Stimulated activated CD4-positive, alpha-beta T cell treated with anti-CD3 and anti-CD28 coated beads, Interleukin-4, amount 100 ng/mL, for 1 hour (primary cell): ENCODE measurements around the gene CDK7.

Experiments
- DNase-seq: peaks from one replicate; pipeline ENCODE4 v3.0.0-alpha.2; 2020

CDK7 gene

GRCh38 chr5:69295088-69295754 lies 60.5 kb downstream of the CDK7 start:
- no peak for DNase-seq

GRCh38 chr5:69299625-69300024 lies 64.9 kb downstream of the CDK7 start:
- DNase-seq, result no peak

DNA sequence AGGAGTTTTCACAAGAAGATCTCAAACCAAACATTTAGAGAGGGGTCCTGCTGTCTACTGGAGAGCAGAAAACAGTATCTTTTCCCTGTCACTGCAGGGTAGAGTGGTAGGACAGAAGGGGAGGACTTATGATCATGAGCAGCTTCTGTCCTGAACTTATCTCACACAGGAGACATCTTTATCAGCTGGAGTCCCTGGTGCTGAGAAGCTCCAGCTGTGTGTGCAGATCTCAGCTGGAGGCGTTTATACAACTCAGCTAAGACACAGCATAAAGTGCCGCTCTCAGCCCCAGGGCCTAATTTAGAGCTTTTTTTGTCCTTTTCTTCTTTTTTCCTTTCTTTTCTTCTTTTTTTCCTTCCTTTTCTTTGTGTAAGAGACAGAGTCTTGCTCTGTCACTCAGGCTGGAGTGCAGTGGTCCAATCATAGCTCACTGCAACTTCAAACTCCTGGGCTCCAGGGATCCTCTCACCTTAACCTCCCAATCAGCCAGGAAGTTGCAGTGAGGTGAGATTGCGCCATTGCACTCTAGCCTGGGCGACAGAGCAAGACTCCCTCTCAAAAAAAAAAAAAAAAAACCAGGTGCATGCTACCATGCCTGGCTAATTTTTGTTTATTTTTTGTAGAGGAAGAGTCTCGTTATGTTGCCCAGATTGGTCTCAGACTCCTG lies 66.0 kb downstream of the CDK7 start:
- no peak for DNase-seq

GRCh38 chr5:69305512-69305911 lies 70.8 kb downstream of the CDK7 start:
- DNase-seq, result no peak

GRCh38 chr5:69308046-69308553 lies 73.4 kb downstream of the CDK7 start:
- DNase-seq, result no peak

DNA sequence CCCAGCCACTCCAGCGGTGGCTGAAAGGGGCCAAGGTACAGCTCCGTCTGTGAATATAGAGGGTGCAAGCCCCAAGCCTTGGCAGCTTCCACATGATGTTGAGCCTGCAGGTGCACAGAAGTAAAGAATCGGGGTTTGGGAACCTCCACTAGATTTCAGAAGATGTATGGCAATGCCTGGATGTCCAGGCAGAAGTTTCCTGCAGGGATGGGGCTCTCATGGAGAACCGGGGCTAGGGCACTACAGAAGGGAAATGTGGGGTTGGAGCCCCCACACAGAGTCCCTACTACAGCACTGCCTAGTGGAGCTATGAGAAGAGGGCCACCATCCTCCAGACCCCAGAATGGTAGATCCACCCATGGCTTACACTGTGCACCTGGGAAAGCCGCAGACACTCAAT lies 74.7 kb downstream of the CDK7 start:
- DNase-seq, result no peak

- no peak for DNase-seq
These were observed 77.9 kb downstream of the CDK7 start for GRCh38 chr5:69312459-69313160.

- no peak for DNase-seq
These were observed 78.7 kb downstream of the CDK7 start for GRCh38 chr5:69313428-69313827.

- no peak for DNase-seq
These were observed 81.3 kb downstream of the CDK7 start for GRCh38 chr5:69315972-69316371.

DNA sequence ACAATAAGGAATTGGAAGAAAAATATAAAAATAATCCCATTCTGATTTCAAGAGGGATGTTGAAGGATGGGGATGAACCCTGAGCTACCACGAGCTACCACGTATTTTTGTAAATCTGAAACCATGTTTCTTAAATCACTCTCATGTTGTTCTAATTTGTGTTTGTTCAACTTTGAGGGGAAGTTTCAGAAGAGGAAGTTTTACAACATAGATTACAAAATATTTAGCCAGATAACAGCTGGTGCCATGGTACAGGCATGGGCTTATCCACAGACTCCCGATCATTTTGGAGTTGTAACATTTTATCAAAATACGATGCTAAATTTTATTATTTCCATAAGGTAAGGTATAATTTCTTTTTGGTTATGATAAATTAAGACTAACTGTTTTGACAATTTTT lies 82.7 kb downstream of the CDK7 start:
- DNase-seq, result no peak

DNA sequence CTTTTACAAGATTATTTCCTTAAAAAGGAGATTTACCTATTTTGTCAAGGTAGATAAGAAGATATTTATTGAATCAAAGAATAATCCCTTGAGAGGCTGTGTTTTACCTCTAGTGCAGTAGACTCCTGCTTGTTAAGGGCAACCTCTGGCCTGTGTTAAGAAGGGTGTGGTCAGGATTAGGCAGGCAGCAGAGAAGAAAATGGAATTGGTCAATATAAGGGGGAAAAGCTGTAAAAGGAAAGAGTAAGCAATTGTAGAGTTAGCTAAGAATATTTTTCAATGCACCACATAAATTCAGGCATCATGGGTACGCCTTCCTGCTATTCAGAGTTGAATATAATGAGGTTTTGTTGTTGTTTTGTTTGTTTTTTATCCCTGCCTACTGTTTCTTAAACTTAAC lies 91.7 kb downstream of the CDK7 start:
- DNase-seq, result no peak
